Cardiac muscle cell (in vitro differentiated cells and primary cell): ENCODE results near the gene KAZN. TPM values are rescaled to one million over a fixed set of nuclear protein-coding genes. Genes with fewer than 3 reads are reported as not detected.

Experiments
- DNase-seq, 2 donors: peaks; one replicate each; pipeline versions ENCODE4 v3.0.0 to v3.0.0-alpha.2; 2010 to 2017; ENCODE audit warnings: low read depth in 1 of 2, low spot score in 1 of 2
- H3K27ac ChIP-seq: fragments of 200-600 bp; sonication (generic); 2 replicates; pipeline ENCODE4 v1.5.1; 2016
- H3K27me3 ChIP-seq: fragments of 200-600 bp; sonication (generic); 2 replicates; pipeline ENCODE4 v1.6.0; 2016; ENCODE audit warnings: control low read depth
- H3K36me3 ChIP-seq: fragments of 200-600 bp; sonication (generic); 2 replicates; pipeline ENCODE4 v1.5.1; 2016; ENCODE audit warnings: control low read depth
- H3K4me1 ChIP-seq: fragments of 200-600 bp; sonication (generic); 2 replicates; pipeline ENCODE4 v1.8.1; 2017; ENCODE audit warnings: low read depth, mild to moderate bottlenecking, mixed run types
- H3K4me3 ChIP-seq: fragments of 200-600 bp; sonication (generic); 2 replicates; pipeline ENCODE4 v1.5.1; 2016; ENCODE audit warnings: mild to moderate bottlenecking
- H3K9me3 ChIP-seq: fragments of 200-600 bp; sonication (generic); 2 replicates; pipeline ENCODE4 v1.5.1; 2017; ENCODE audit warnings: low read depth, mild to moderate bottlenecking, control low read depth
- polyA plus RNA-seq: library from polyadenylated mRNA; unstranded; fragments of >200 nt; fragmentation: Nextera tagmentation; extraction: Ambion mirVana; gene quantifications from 2 replicates; pipeline ENCODE4 v1.2.1, GENCODE V29; 2016
- total RNA-seq: library from RNA; depleted of rRNA; stranded (reverse); fragments of >200 nt; gene quantifications from 2 replicates; pipeline ENCODE4 v1.2.3, GENCODE V29; 2016
- TF ChIP-seq, protein P1 (sequence below): IDR thresholded peaks from 2 replicates; pipeline ENCODE4 v1.5.1; 2012; ENCODE audit warnings: low read depth, mild to moderate bottlenecking, low read length

KAZN gene
- total and polyA plus RNA-seq, 2 experiments from 2014 or later: 17.5 to 26.9 TPM

DNA sequence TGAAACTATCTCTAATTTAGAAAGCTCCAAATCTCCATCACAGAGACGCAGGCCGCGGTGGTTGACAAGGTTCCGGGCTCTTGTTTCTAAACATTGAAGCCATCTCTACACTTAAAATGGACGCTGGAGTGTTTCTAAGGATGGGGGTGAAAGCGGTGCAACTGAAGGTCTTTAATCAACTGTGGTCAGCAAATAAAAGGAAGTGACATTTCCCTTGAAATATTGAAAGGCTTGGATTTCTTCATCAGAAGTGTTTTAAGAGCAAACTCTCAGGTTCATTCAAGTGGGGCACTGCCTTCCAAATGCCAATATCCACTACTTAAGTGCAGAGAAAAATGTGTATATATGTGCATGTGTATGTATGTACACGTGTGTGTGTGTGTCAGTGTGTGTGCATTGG is 117.3 kb downstream of the KAZN start:
- no peaks in the 10 kb centered on the region for H3K27me3 ChIP-seq

DNA sequence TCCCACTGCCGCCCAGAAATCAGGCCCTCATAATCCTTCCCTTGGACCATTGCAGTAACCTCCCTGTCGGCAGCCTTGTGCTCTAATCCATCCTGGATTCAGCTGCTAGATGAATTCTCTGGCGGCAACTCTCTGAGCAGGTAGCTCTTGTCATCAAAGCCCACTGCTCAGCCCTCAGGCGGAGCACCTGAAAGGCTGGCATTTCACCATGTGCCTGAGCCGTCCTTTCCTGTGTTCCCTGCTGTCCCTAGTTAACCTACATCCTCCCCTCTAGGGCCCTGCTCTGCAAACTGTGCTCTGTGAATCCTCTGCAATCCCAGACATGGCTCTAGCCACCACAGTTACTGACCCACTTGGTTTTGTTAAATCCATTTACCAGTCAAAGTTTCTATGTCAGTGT is 118.0 kb downstream of the KAZN start:
- no peak for DNase-seq
- H3K27me3 ChIP-seq: no peaks in the 10 kb centered on the region
- no peak overlapping the region for H3K27ac ChIP-seq
- no peak overlapping the region for H3K4me3 ChIP-seq
- H3K9me3 ChIP-seq: no peaks in the 10 kb centered on the region
- TF ChIP-seq, protein P1, sequence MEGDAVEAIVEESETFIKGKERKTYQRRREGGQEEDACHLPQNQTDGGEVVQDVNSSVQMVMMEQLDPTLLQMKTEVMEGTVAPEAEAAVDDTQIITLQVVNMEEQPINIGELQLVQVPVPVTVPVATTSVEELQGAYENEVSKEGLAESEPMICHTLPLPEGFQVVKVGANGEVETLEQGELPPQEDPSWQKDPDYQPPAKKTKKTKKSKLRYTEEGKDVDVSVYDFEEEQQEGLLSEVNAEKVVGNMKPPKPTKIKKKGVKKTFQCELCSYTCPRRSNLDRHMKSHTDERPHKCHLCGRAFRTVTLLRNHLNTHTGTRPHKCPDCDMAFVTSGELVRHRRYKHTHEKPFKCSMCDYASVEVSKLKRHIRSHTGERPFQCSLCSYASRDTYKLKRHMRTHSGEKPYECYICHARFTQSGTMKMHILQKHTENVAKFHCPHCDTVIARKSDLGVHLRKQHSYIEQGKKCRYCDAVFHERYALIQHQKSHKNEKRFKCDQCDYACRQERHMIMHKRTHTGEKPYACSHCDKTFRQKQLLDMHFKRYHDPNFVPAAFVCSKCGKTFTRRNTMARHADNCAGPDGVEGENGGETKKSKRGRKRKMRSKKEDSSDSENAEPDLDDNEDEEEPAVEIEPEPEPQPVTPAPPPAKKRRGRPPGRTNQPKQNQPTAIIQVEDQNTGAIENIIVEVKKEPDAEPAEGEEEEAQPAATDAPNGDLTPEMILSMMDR: no peak
- H3K4me1 ChIP-seq: no peaks in the 10 kb centered on the region
- no peaks in the 10 kb centered on the region for H3K36me3 ChIP-seq

More for the DNA sequence above, 117.3 kb downstream of the KAZN start:
- Histone ChIP-seq H3K4me3 (no peak overlapping the region), H3K27ac (no peak overlapping the region), H3K36me3 (no peaks in the 10 kb centered on the region), H3K4me1 (no peaks in the 10 kb centered on the region), H3K9me3 (no peaks in the 10 kb centered on the region)
- no peak for DNase-seq
- TF ChIP-seq, protein P1: no peak

GRCh38 chr1:14718476-14718875 is 120.0 kb downstream of the KAZN start:
- Histone ChIP-seq H3K4me3 (no peak overlapping the region), H3K36me3 (no peaks in the 10 kb centered on the region), H3K27ac (no peak overlapping the region), H3K4me1 (no peaks in the 10 kb centered on the region), H3K9me3 (no peaks in the 10 kb centered on the region), H3K27me3 (no peaks in the 10 kb centered on the region)
- DNase-seq: no peak
- TF ChIP-seq, protein P1: no peak

- no peak for DNase-seq
- Histone ChIP-seq H3K27ac (no peak overlapping the region), H3K27me3 (no peaks in the 10 kb centered on the region), H3K36me3 (no peaks in the 10 kb centered on the region), H3K4me3 (no peak overlapping the region), H3K4me1 (no peaks in the 10 kb centered on the region), H3K9me3 (no peaks in the 10 kb centered on the region)
- TF ChIP-seq, protein P1: no peak
These were observed 124.9 kb downstream of the KAZN start for GRCh38 chr1:14723401-14723800.

DNA sequence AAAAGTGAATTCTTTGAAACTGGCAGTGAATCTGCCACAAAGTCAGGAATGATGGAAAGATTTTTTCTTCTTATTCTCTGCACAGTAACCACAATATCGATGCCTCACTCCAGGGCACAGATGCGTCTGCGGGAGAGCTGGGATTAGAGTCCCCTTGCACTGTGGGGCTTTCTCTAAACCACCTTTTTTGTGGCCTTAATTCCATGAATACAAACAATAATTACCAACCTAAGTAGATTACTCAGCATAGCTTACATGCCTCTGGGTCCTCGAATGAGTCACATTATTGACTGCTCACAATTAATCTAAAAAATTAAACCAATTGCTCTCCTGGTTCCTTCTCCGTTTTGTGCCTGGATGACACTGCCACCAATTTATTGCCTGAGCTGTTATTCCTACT is 125.8 kb downstream of the KAZN start:
- Histone ChIP-seq H3K4me3 (no peak overlapping the region), H3K27ac (no peak overlapping the region)
- TF ChIP-seq, protein P1: no peak

GRCh38 chr1:14724678-14725077 is 126.2 kb downstream of the KAZN start:
- Histone ChIP-seq H3K36me3 (no peaks in the 10 kb centered on the region), H3K9me3 (no peaks in the 10 kb centered on the region), H3K27ac (no peak overlapping the region), H3K27me3 (no peaks in the 10 kb centered on the region), H3K4me3 (no peak overlapping the region), H3K4me1 (no peaks in the 10 kb centered on the region)
- DNase-seq: no peak
- TF ChIP-seq, protein P1: no peak

More for the DNA sequence above, 125.8 kb downstream of the KAZN start:
- DNase-seq: no peak
- H3K36me3 ChIP-seq: no peaks in the 10 kb centered on the region
- H3K9me3 ChIP-seq: no peaks in the 10 kb centered on the region
- no peaks in the 10 kb centered on the region for H3K27me3 ChIP-seq
- no peaks in the 10 kb centered on the region for H3K4me1 ChIP-seq
